H1 (cell line): ENCODE data around the gene POLE2. TPM values are rescaled to one million over a fixed set of nuclear protein-coding genes. Genes with fewer than 3 reads are reported as not detected.

Experiments
- CTCF ChIA-PET: fragments of 300-600 bp; sonication (Branson Sonifier 250); formaldehyde crosslinking; loops from one replicate; lab custom pipeline; 2021; ENCODE audit not compliant: partially characterized antibody; lab: Charles Lee
- POLR2A ChIA-PET: fragments of 300-600 bp; sonication (Branson Sonifier 250); formaldehyde crosslinking; loops from one replicate; lab custom pipeline; 2021; ENCODE audit warnings: inconsistent platforms; ENCODE audit not compliant: partially characterized antibody; lab: Charles Lee
- DNase-seq, 2 experiments: peaks; one replicate each; pipeline versions ENCODE4 v3.0.0 to v3.0.0-alpha.2; 2010 to 2022; ENCODE audit warnings: low spot score in 2 of 2, low read depth in 1 of 2, mixed read lengths in 1 of 2
- FAIRE-seq: peaks from 2 replicates; lab custom pipeline; 2011; peaks lifted over from hg19 to GRCh38; lab: Jason Lieb, UNC
- H2AFZ ChIP-seq: 2 replicates; pipeline ENCODE4 v1.8.1; 2012; ENCODE audit warnings: low read length, inconsistent platforms
- H2AK5ac ChIP-seq: 2 replicates; pipeline ENCODE4 v1.6.1; 2013; ENCODE audit warnings: low read depth, low read length
- H2BK120ac ChIP-seq: replicated peaks from 2 replicates; pipeline ENCODE3; 2013; ENCODE audit warnings: low read depth, low read length, inconsistent platforms
- H2BK12ac ChIP-seq: 2 replicates; pipeline ENCODE4 v1.6.1; 2013; ENCODE audit warnings: low read depth, low read length
- H2BK15ac ChIP-seq: 2 replicates; pipeline ENCODE4 v1.6.1; 2013; ENCODE audit warnings: low read length
- H2BK20ac ChIP-seq: 2 replicates; pipeline ENCODE4 v1.6.1; 2013; ENCODE audit warnings: low read length
- H2BK5ac ChIP-seq: 2 replicates; pipeline ENCODE4 v1.6.1; 2013; ENCODE audit warnings: low read depth, low read length
- H3K14ac ChIP-seq: 2 replicates; pipeline ENCODE4 v1.6.1; 2013; ENCODE audit warnings: inconsistent platforms; ENCODE audit not compliant: insufficient read length
- H3K18ac ChIP-seq: 2 replicates; pipeline ENCODE4 v1.6.1; 2013; ENCODE audit warnings: low read length; ENCODE audit errors: extremely low read depth
- H3K23ac ChIP-seq: 2 replicates; pipeline ENCODE4 v1.6.1; 2013; ENCODE audit warnings: inconsistent platforms; ENCODE audit not compliant: insufficient read length
- H3K23me2 ChIP-seq: 2 replicates; pipeline ENCODE4 v1.6.1; 2013; ENCODE audit warnings: low read depth, low read length
- H3K27ac ChIP-seq: 2 replicates; pipeline ENCODE4 v1.6.1; 2011; ENCODE audit warnings: low read depth, low read length, inconsistent platforms
- H3K27me3 ChIP-seq, 4 experiments: replicated peaks in 1 of 4; 1 replicate in 1 of 4; 2 replicates in 3 of 4; pipeline versions ENCODE4 v1.6.1 to v1.8.1; 2011 to 2013; ENCODE audit warnings: low read length in 3 of 4, mild to moderate bottlenecking in 3 of 4, inconsistent platforms in 2 of 4, mixed read lengths in 2 of 4, moderate library complexity in 1 of 4; ENCODE audit not compliant: control insufficient read depth in 3 of 4, insufficient read depth in 3 of 4; ENCODE audit errors: extremely low read depth in 1 of 4
- H3K36me3 ChIP-seq, 4 experiments: 2 replicates each; pipeline versions ENCODE4 v1.6.1 to v1.8.1; 2011 to 2013; ENCODE audit warnings: mild to moderate bottlenecking in 4 of 4, low read length in 3 of 4, moderate library complexity in 2 of 4, control low read depth in 1 of 4, inconsistent platforms in 1 of 4; ENCODE audit not compliant: insufficient read depth in 4 of 4, control insufficient read depth in 2 of 4
- H3K4ac ChIP-seq: replicated peaks from 2 replicates; pipeline ENCODE3; 2013; ENCODE audit warnings: low read length, low read depth, mixed read lengths, inconsistent platforms; ENCODE audit not compliant: insufficient read length
- H3K4me1 ChIP-seq, 4 experiments: replicated peaks in 1 of 4; 1 replicate in 1 of 4; 2 replicates in 3 of 4; pipeline versions ENCODE4 v1.6.1 to v1.8.1; 2011 to 2013; ENCODE audit warnings: low read length in 3 of 4, inconsistent platforms in 2 of 4, mixed read lengths in 1 of 4; ENCODE audit not compliant: insufficient read depth in 4 of 4, control insufficient read depth in 3 of 4
- H3K4me2 ChIP-seq, 2 experiments: 2 replicates each; pipeline versions ENCODE4 v1.6.1 to v1.8.1; 2011 to 2013; ENCODE audit warnings: low read depth in 2 of 2, low read length in 2 of 2, control low read depth in 1 of 2, inconsistent platforms in 1 of 2, mild to moderate bottlenecking in 1 of 2; ENCODE audit not compliant: insufficient read depth in 1 of 2
- H3K4me3 ChIP-seq, 4 experiments: fragments of 200-600, 300-600 bp in 1 of 4; sonication (generic), shearing (Covaris generic), sonication (Bioruptor Twin) in 1 of 4; 2 replicates each; pipeline versions ENCODE4 v1.5.1 to v1.8.1; 2011 to 2016; ENCODE audit warnings: low read length in 4 of 4, low read depth in 3 of 4, control low read depth in 2 of 4, inconsistent platforms in 2 of 4, mild to moderate bottlenecking in 2 of 4, mixed read lengths in 1 of 4, moderate library complexity in 1 of 4; ENCODE audit not compliant: insufficient read depth in 2 of 4; ENCODE audit errors: extremely low read depth in 1 of 4
- H3K56ac ChIP-seq: replicated peaks from 2 replicates; pipeline ENCODE3; 2013; ENCODE audit warnings: low read depth, mild to moderate bottlenecking, mixed read lengths, low read length, inconsistent platforms; ENCODE audit not compliant: insufficient read length
- H3K79me1 ChIP-seq: 2 replicates; pipeline ENCODE4 v1.6.1; 2013; ENCODE audit warnings: low read depth, low read length, control low read depth
- H3K79me2 ChIP-seq, 2 experiments: 2 replicates each; pipeline versions ENCODE4 v1.6.1 to v1.8.1; 2012 to 2013; ENCODE audit warnings: low read length in 2 of 2, mild to moderate bottlenecking in 2 of 2, inconsistent platforms in 1 of 2; ENCODE audit not compliant: insufficient read depth in 2 of 2, control insufficient read depth in 1 of 2
- H3K9ac ChIP-seq, 4 experiments: replicated peaks in 1 of 4; 1 replicate in 1 of 4; 2 replicates in 3 of 4; pipeline versions ENCODE4 v1.6.1 to v1.8.1; 2011 to 2013; ENCODE audit warnings: low read depth in 3 of 4, low read length in 3 of 4, control low read depth in 2 of 4, mild to moderate bottlenecking in 2 of 4, moderate library complexity in 2 of 4, inconsistent platforms in 1 of 4; ENCODE audit errors: extremely low read depth in 1 of 4
- H3K9me3 ChIP-seq, 2 experiments: 2 replicates each; pipeline versions ENCODE4 v1.6.1 to v1.8.1; 2012 to 2013; ENCODE audit warnings: mild to moderate bottlenecking in 2 of 2, moderate library complexity in 2 of 2, control low read depth in 1 of 2, inconsistent platforms in 1 of 2, low read depth in 1 of 2, low read length in 1 of 2, mixed read lengths in 1 of 2; ENCODE audit not compliant: insufficient read depth in 2 of 2
- H4K20me1 ChIP-seq, 2 experiments: replicated peaks in 1 of 2; 2 replicates each; pipeline versions ENCODE3 to v1.8.1; 2011 to 2013; ENCODE audit warnings: inconsistent platforms in 2 of 2, low read length in 2 of 2, mild to moderate bottlenecking in 1 of 2; ENCODE audit not compliant: insufficient read depth in 2 of 2, control insufficient read depth in 1 of 2
- H4K5ac ChIP-seq: 2 replicates; pipeline ENCODE4 v1.6.1; 2013; ENCODE audit warnings: low read length, low read depth, mixed read lengths, inconsistent platforms; ENCODE audit not compliant: insufficient read length
- H4K8ac ChIP-seq: 2 replicates; pipeline ENCODE4 v1.8.0; 2013; ENCODE audit warnings: mild to moderate bottlenecking, moderate library complexity, low read length, inconsistent platforms; ENCODE audit not compliant: insufficient read depth; ENCODE audit errors: extremely low read depth
- H4K91ac ChIP-seq: replicated peaks from 2 replicates; pipeline ENCODE3; 2013; ENCODE audit warnings: low read length, mixed read lengths, inconsistent platforms; ENCODE audit not compliant: insufficient read length
- GABPA ChIP-seq: IDR thresholded peaks from 2 replicates; pipeline ENCODE4 v1.6.1; 2011; ENCODE audit warnings: mild to moderate bottlenecking, low read length, moderate library complexity, borderline replicate concordance; ENCODE audit not compliant: insufficient read depth
- WGBS, 2 experiments: shearing (Covaris generic) in 1 of 2; methylation state at CpG; one replicate each; pipeline versions ENCODE4 v1.1.6 to v1.1.7; 2013 to 2015; ENCODE audit warnings: low lambda C conversion rate in 2 of 2, mixed read lengths in 2 of 2, inconsistent platforms in 1 of 2, low coverage in 1 of 2, missing lambda C conversion rate in 1 of 2; ENCODE audit not compliant: insufficient replicate concordance in 2 of 2, insufficient coverage in 1 of 2, insufficient read length in 1 of 2; ENCODE audit errors: extremely low coverage in 1 of 2, missing lambda C conversion rate in 1 of 2; 5-methylcytosine and 5-hydroxymethylcytosine counted together
- polyA plus RNA-seq, 7 experiments: library from polyadenylated mRNA; depleted of rRNA in 3 of 7; stranded (reverse) in 5 of 7; unstranded in 2 of 7; fragments of >200 nt in 5 of 7; fragments of 200-250 nt in 2 of 7; gene quantifications; 1 replicate in 5 of 7; 2 replicates in 1 of 7; 4 replicates in 1 of 7; pipeline versions ENCODE4 v1.2.1 to v1.2.3, GENCODE V29; 2011 to 2013; ENCODE audit warnings: missing spikeins in 2 of 7, mixed read lengths in 2 of 7
- total RNA-seq: library from RNA; stranded (reverse); fragmentation: NEBNext Ultra II Directional; extraction: Animal tissue kit (Norgen Biotek cat#: 25700); gene quantifications from 2 replicates; pipeline ENCODE4 v1.2.1, GENCODE V29; 2021
- TF ChIP-seq, protein P1 (sequence below): IDR thresholded peaks from 2 replicates; pipeline ENCODE4 v1.6.1; 2012; ENCODE audit warnings: inconsistent platforms

Gene POLE2
- total and polyA plus RNA-seq, 2 of the 8 experiments (the other 6 are each of a cell fraction or from before 2014, with no cell fraction given), result 31.2 to 41.7 TPM

- Histone ChIP-seq H3K4me2 (peak overlapping the region; percentile 76 to 91), H3K27me3 (no peaks in the 10 kb centered on the region), H3K79me2 (peaks cover 5 to 49% of the 10 kb centered on the region in 2 experiments; a peak in 3 of 4 replicates), H3K23ac (no peak overlapping the region), H2BK12ac (no peak overlapping the region), H3K27ac (no peak overlapping the region), H2BK20ac (no peak overlapping the region), H2BK15ac (no peak overlapping the region), H3K4ac (no peak overlapping the region), H3K9ac (no peak overlapping the region), H2AK5ac (no peak overlapping the region), H3K4me3 (peak overlapping the region; percentile 80 to 99 (median 94); a peak in 7 of 8 replicates), H4K5ac (no peak overlapping the region), H2BK5ac (no peak overlapping the region), H3K4me1 (peaks cover 1 to 9% (median 3%) of the 10 kb centered on the region in 4 experiments; a peak in 3 of 7 replicates), H2BK120ac (no peak overlapping the region), H3K18ac (no peak overlapping the region), H3K9me3 (no peaks in the 10 kb centered on the region), H4K91ac (no peak overlapping the region), H4K20me1 (peaks cover 5 to 6% of the 10 kb centered on the region in 2 experiments), H3K56ac (no peak overlapping the region), H3K79me1 (no peaks in the 10 kb centered on the region), H3K23me2 (peaks cover 10% of the 10 kb centered on the region), H3K36me3 (peaks cover 4 to 45% (median 15%) of the 10 kb centered on the region in 4 experiments; a peak in 7 of 8 replicates), H4K8ac (no peak overlapping the region), H3K14ac (no peak overlapping the region), H2AFZ (no peak overlapping the region)
- ChIA-PET CTCF (interaction anchor here (1.0 to 2.4 kb wide), 3 partner anchors 12 to 35 kb away, joined by 3 to 15 read pairs (median 3); partner anchors contain the start of gene DNAAF2), POLR2A (interaction anchor here (1.0 to 3.9 kb wide), 13 partner anchors 8 to 240 kb away, joined by 3 to 53 read pairs (median 13); partner anchors contain the start of genes DNAAF2, KLHDC2, LRR1 and RPS29)
- DNase-seq (no peak), FAIRE-seq (no peak)
- 76% methylated on average over 3 of the region's 3 CpGs; no CpG with 5 or more reads in 1 of the 2 experiments for WGBS, 2 experiments
- TF ChIP-seq, protein P1, sequence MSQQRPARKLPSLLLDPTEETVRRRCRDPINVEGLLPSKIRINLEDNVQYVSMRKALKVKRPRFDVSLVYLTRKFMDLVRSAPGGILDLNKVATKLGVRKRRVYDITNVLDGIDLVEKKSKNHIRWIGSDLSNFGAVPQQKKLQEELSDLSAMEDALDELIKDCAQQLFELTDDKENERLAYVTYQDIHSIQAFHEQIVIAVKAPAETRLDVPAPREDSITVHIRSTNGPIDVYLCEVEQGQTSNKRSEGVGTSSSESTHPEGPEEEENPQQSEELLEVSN, result no peak
- TF ChIP-seq GABPA, result no peak
Observed at GRCh38 chr14:49622022-49622607, 65.9 kb downstream of the POLE2 start.
